Measurements from ENCODE around the gene RPLP2.

The RPLP2 gene

DNA sequence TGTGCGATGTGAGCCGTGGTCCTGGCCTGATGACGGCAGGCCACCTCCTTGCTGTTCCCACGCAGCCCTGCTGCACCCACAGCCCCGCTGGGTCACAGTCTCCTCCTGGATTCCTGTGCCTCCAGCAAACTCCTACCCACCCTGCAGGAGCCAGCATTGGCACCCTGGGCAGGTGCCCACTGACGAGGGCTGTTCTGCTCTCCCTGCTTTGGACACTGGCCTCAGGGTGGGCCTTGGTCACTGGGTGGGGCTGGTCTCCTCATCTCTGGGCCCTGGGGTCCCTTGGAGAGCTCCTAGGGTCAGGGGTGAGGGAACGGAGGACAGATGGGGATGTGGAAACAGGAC, 45.5 kb downstream of the RPLP2 start:
- peaks cover 18% of the 10 kb centered on the region for H3K27me3 Mint-ChIP-seq
- no peak overlapping the region for H3K27ac Mint-ChIP-seq
- CTCF ChIA-PET = interaction anchor here (0.7 kb wide), 1 partner anchor 195 kb away, joined by 3 read pairs; no protein-coding TSS in a partner anchor
- no peaks in the 10 kb centered on the region for H3K4me1 Mint-ChIP-seq
- no peaks in the 10 kb centered on the region for H3K9me3 Mint-ChIP-seq
- H3K4me3 Mint-ChIP-seq = no peak overlapping the region
- no peaks in the 10 kb centered on the region for H3K36me3 Mint-ChIP-seq
- no peak for DNase-seq

DNA sequence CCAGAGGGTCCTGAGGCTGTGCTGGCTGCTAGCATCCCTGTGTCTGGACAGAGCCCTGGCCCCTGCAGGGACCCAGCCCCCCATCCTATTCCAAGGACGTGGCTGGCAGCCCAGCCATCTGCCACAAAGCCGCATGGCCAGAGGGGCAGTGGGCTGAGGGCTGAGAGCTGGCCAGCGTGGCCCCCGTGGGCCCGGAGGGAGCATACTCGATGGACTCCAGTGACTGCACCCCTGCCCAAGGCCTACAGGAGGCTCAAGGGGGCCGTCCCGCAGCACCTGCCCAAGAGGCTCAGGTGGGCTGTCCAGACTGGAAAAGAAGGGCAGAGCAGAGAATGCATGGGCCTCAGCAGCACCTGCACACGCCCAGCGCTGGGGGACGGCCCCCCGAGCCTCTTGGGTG, 46.0 kb downstream of the RPLP2 start:
- CTCF ChIA-PET = no interaction called here
- peaks cover 13% of the 10 kb centered on the region for H3K27me3 Mint-ChIP-seq
- DNase-seq = no peak
- no peaks in the 10 kb centered on the region for H3K9me3 Mint-ChIP-seq
- H3K4me3 Mint-ChIP-seq = no peak overlapping the region
- no peaks in the 10 kb centered on the region for H3K4me1 Mint-ChIP-seq
- H3K27ac Mint-ChIP-seq = no peak overlapping the region
- no peaks in the 10 kb centered on the region for H3K36me3 Mint-ChIP-seq

DNA sequence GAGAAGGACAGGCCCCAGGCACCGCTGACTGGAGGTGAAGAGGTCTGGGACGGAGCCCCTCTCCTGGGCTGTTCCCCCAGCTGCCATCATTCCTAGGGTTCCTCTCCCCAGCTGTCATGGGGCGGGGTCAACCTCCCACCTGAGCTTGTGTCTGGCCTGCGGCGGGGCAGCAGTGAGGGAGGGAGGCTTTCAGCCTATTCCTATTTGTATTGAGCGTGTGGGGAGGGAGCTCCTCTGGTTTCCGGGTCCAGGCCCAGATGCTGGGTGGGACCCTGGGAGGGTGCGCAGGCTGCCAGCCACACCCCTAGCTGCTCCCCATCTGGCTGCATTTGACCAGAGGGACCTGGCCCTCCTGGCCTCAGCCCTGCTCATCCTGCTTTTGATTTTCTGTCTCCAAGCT, 46.6 kb downstream of the RPLP2 start:
- H3K4me1 Mint-ChIP-seq = no peaks in the 10 kb centered on the region
- H3K9me3 Mint-ChIP-seq = no peaks in the 10 kb centered on the region
- no peak overlapping the region for H3K27ac Mint-ChIP-seq
- DNase-seq = no peak
- H3K4me3 Mint-ChIP-seq = no peak overlapping the region
- CTCF ChIA-PET = no interaction called here
- peaks cover 7% of the 10 kb centered on the region for H3K27me3 Mint-ChIP-seq
- no peaks in the 10 kb centered on the region for H3K36me3 Mint-ChIP-seq

DNA sequence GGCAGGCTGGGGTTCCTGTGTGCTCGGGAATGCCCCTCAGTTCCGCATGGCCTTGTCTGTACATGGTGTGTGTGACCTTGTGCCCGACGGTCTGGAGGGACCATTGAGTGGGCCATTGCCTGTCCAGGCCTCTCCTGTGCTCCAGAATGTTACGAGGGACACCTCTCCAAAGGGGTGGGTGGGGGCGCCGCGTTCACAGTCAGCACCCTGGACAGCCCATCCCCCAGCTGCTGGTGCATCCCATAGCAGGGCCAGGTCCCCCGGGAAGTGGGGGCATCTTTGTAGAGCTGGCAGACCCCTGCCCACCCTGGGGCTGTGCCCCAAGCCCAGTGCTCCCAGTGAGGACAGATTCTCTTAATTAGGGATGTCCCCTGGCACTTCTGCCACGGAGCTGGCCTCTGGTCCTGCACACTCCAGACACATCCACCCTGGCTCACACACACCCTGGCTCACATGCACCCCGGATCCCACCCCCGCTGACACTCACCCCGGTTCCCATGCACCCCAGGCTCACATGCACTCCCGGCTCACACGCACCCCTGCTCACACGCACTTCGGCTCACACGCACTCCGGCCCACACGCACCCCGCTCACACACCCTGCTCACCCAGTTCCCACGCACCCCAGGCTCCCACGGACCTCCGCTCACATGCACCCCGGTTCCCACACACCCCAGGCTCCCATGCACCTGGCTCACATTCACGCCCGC, 48.4 kb downstream of the RPLP2 start:
- CTCF ChIA-PET = no interaction called here
- DNase-seq = no peak
- H3K4me3 Mint-ChIP-seq = no peak overlapping the region
- no peak overlapping the region for H3K27ac Mint-ChIP-seq
- H3K36me3 Mint-ChIP-seq = no peaks in the 10 kb centered on the region
- no peaks in the 10 kb centered on the region for H3K27me3 Mint-ChIP-seq
- no peaks in the 10 kb centered on the region for H3K9me3 Mint-ChIP-seq
- no peaks in the 10 kb centered on the region for H3K4me1 Mint-ChIP-seq

DNA sequence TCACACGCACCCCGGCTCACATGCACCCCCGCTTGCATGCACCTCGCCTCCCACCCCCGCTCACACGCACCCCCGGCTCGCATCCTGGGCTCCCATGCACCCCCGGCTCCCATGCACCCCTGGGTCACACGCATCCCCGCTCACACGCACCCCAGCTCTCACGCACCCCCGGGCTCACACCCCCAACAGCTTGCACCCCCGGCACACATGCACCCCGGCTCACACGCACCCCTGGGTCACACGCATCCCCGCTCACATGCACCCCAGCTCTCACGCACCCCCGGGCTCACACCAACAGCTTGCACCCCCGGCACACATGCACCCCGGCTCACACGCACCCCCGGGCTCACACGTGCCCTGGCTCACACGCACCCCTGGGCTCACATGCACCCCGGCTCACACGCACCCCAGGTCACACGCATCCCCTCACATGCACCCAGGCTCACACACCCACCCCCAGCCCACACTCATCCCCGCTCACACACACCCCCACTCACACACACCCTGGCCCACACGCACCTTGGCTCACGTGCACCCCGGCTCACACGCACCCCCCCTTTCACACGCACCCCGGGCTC, 49.1 kb downstream of the RPLP2 start:
- CTCF ChIA-PET = no interaction called here
- Mint-ChIP-seq H3K9me3 (no peaks in the 10 kb centered on the region), H3K4me3 (no peak overlapping the region), H3K36me3 (no peaks in the 10 kb centered on the region), H3K4me1 (no peaks in the 10 kb centered on the region), H3K27ac (no peak overlapping the region), H3K27me3 (no peaks in the 10 kb centered on the region)
- DNase-seq = no peak

DNA sequence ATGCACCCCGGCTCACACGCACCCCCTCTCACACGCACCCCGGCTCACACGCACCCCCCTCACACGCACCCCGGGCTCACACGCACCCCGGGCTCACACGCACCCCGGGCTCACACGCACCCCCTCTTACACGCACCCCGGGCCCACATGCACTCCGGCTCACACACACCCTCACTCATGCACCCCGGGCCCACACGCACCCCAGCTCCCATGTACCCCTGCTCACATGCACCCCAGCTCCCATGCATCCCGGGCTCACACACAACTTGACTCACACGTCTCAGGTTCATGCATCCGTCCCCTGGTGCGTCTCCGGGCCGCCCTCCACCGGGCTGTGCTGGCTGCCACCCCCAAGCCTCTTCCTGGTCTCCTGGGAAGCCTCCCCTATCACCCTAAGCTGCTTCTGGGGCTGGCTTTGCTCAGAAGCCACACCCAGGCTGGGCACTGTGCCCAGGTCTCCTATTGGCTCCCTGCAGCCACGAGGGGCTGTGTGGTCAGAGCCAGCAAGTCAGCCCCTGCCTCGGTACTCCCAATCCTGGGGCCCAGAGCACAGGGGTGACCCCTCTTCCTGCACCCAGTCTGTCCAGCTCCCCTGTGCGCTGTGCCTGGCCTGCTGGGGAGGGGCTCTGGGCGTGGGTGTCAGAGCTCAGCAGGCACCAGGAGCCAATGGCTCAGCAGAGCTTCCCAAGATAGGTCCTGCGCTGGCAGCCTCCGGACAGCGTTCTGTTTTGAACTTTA, 49.8 kb downstream of the RPLP2 start:
- no peaks in the 10 kb centered on the region for H3K27me3 Mint-ChIP-seq
- H3K9me3 Mint-ChIP-seq = no peaks in the 10 kb centered on the region
- H3K36me3 Mint-ChIP-seq = no peaks in the 10 kb centered on the region
- H3K27ac Mint-ChIP-seq = no peak overlapping the region
- CTCF ChIA-PET = no interaction called here
- no peak overlapping the region for H3K4me3 Mint-ChIP-seq
- H3K4me1 Mint-ChIP-seq = no peaks in the 10 kb centered on the region
- DNase-seq = no peak

DNA sequence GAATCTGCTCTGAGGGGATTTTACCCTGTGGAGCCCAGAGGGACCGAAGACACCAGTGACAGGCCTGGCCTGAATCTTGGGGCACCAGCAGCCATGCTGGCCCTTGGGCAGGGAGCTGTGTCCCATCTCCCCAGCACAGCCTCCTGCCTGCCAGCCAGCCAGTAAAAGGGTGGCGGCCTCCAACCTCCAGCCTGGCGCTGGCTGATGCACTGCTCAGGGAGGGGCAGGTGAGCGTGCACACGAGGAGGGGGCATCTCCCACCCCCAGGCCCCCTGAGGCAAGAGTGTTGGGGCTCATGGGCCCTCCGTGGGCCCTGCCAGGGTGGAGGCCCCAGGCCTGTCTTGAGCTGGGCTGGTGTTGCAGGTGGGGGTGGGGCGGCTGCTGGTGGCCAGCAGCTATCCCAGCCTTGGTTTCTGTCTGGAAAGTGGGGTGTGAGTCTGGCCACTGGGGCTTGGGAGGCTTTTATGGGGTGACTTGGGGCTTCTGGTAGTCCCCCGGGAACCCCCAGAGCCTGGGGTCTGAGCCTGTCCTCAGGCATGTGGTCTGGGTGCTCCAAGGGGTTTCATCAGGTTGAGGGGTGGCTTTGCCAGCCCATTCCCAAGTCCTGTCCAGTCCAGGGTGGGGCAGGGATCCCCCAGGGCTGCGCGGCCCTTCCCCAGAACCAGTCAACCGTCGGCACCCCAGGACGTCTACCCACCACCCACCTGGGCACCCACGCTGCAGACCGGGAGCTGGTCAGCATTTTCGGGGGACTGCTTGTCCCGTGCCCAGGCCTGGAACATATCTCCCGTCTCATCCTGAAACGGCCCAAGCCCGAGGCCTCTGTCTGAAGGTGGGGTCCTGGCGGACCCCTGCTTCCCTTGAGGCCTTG, 50.7 kb downstream of the RPLP2 start:
- H3K4me1 Mint-ChIP-seq = no peaks in the 10 kb centered on the region
- no peaks in the 10 kb centered on the region for H3K27me3 Mint-ChIP-seq
- no peaks in the 10 kb centered on the region for H3K9me3 Mint-ChIP-seq
- H3K4me3 Mint-ChIP-seq = no peak overlapping the region
- H3K36me3 Mint-ChIP-seq = no peaks in the 10 kb centered on the region
- no peak for DNase-seq
- CTCF ChIA-PET = no interaction called here
- no peak overlapping the region for H3K27ac Mint-ChIP-seq

DNA sequence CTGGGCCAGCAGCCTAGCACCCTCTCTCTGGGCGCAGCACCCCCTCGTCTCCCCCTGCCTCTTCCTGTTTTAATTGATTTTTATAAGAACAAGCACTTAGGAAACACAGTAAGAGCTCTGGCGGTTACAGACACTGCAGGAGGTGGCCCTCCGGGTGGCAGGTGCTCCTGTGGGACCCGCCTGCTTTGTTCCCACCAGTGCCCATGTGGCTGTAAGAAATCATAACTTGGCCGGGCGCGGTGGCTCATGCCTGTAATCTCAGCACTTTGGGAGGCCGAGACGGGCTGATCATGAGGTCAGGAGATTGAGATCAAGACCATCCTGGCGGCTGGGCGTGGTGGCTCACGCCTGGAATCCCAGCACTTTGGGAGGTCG, 51.3 kb downstream of the RPLP2 start:
- H3K36me3 Mint-ChIP-seq = no peaks in the 10 kb centered on the region
- CTCF ChIA-PET = no interaction called here
- no peak overlapping the region for H3K27ac Mint-ChIP-seq
- H3K27me3 Mint-ChIP-seq = no peaks in the 10 kb centered on the region
- no peaks in the 10 kb centered on the region for H3K9me3 Mint-ChIP-seq
- H3K4me3 Mint-ChIP-seq = no peak overlapping the region
- H3K4me1 Mint-ChIP-seq = no peaks in the 10 kb centered on the region
- no peak for DNase-seq

DNA sequence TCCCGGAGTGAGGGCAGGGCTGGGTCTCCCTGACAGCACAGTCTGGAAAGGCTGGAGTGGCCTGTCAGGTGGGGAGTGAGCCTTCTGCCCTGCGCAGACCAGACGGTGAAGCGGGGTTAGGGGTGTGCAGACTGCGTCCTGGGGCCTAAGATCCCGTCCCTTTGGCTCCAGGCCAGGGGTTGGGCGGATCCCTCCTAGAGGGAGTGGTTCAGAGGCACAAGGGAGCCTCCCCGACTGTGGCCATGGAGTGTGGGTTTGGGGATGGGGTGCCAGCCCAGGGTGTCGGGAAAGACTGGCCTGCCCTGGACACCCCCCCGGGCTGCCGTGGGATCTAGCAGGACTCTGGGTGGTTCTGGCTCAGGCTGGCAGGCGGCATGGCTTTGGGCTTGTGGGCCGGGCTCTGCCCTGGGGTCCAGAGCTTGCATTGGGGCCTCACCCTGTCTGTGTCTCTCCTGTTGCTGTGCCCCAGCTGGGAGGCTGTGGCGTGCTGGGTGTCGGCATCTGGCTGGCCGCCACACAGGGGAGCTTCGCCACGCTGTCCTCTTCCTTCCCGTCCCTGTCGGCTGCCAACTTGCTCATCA, 52.4 kb downstream of the RPLP2 start:
- H3K9me3 Mint-ChIP-seq = no peaks in the 10 kb centered on the region
- no peak overlapping the region for H3K27ac Mint-ChIP-seq
- no peak for DNase-seq
- no peaks in the 10 kb centered on the region for H3K27me3 Mint-ChIP-seq
- CTCF ChIA-PET = no interaction called here
- no peak overlapping the region for H3K4me3 Mint-ChIP-seq
- no peaks in the 10 kb centered on the region for H3K36me3 Mint-ChIP-seq
- H3K4me1 Mint-ChIP-seq = no peaks in the 10 kb centered on the region

Data from activated naive CD4-positive, alpha-beta T cell treated with anti-CD3 and anti-CD28 coated beads, Interleukin-2, amount 10 ng/mL, durations not matched to agents 7 days and 5 days (primary cell).